Liver (tissue), 3 donors: ENCODE data around the gene ZBTB38.

ENCODE experiments used
- GABPA ChIP-seq, 2 donors: IDR thresholded peaks in 1 of 2; conservative IDR thresholded peaks in 1 of 2; 2 replicates each; pipeline ENCODE4 v1.6.1; 2016; ENCODE audit warnings: antibody characterized with exemption in 2 of 2, mild to moderate bottlenecking in 1 of 2, moderate library complexity in 1 of 2
- HNF4A ChIP-seq, 2 donors: conservative IDR thresholded peaks; 2 replicates each; pipeline ENCODE4 v1.6.1; 2016; ENCODE audit warnings: antibody characterized with exemption in 2 of 2, mild to moderate bottlenecking in 2 of 2
- HNF4G ChIP-seq: IDR thresholded peaks from 2 replicates; pipeline ENCODE4 v1.6.1; 2016; ENCODE audit warnings: antibody characterized with exemption
- JUND ChIP-seq, 2 donors: IDR thresholded peaks; 2 replicates each; pipeline ENCODE4 v1.6.1; 2016; ENCODE audit warnings: antibody characterized with exemption in 2 of 2
- NR2F2 ChIP-seq: IDR thresholded peaks from 2 replicates; pipeline ENCODE4 v1.6.1; 2016; ENCODE audit warnings: antibody characterized with exemption
- RAD21 ChIP-seq, 2 donors: IDR thresholded peaks; 2 replicates each; pipeline ENCODE4 v1.6.1; 2016; ENCODE audit warnings: antibody characterized with exemption in 2 of 2, mild to moderate bottlenecking in 2 of 2
- RXRA ChIP-seq, 2 donors: IDR thresholded peaks; 2 replicates each; pipeline ENCODE4 v1.6.1; 2017 to 2018; ENCODE audit warnings: antibody characterized with exemption in 2 of 2, mild to moderate bottlenecking in 1 of 2
- SP1 ChIP-seq: IDR thresholded peaks from 2 replicates; pipeline ENCODE4 v1.6.1; 2018; ENCODE audit warnings: antibody characterized with exemption, mild to moderate bottlenecking
- TAF1 ChIP-seq: conservative IDR thresholded peaks from 2 replicates; pipeline ENCODE4 v1.6.1; 2016; ENCODE audit warnings: antibody characterized with exemption, mild to moderate bottlenecking
- YY1 ChIP-seq: IDR thresholded peaks from 2 replicates; pipeline ENCODE4 v1.6.1; 2016; ENCODE audit warnings: antibody characterized with exemption, mild to moderate bottlenecking
- ZBTB33 ChIP-seq: IDR thresholded peaks from 2 replicates; pipeline ENCODE4 v1.6.1; 2016; ENCODE audit warnings: antibody characterized with exemption
- TF ChIP-seq, protein P1 (sequence below): fragments of 150-350 bp; IDR thresholded peaks from 2 replicates; pipeline ENCODE4 v1.5.1; 2017; ENCODE audit warnings: improper control_type of control experiment, low read depth, low read length; ENCODE audit not compliant: missing input control
- TF ChIP-seq, protein P2 (sequence below): IDR thresholded peaks from 2 replicates; pipeline ENCODE4 v1.6.1; 2016; ENCODE audit warnings: antibody characterized with exemption
- TF ChIP-seq, protein P3 (sequence below): IDR thresholded peaks from 2 replicates; pipeline ENCODE4 v1.6.1; 2016; ENCODE audit warnings: antibody characterized with exemption, mild to moderate bottlenecking
- donor health status: healthy.
- donor health status: healthy.

DNA sequence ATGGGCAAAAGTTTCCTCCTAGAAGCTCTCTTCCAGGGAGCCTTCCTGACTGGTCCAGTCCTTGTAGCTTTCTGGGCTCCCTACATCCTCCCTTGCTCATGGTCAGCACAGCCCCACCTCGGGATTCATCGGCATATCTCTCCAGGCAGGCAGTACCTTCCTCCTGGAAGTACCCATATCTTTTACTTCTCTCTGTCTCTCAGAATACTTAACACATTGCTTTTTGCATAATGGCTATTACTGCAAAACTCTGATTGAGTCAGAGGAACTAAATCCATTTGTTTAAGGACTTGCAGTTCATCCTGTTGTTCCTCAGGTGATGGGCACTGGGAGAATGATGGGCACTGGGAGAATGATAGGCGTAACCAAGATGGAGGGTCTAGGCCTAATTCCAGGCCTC, 13.8 kb upstream of the ZBTB38 start:
- TF ChIP-seq, protein P1, sequence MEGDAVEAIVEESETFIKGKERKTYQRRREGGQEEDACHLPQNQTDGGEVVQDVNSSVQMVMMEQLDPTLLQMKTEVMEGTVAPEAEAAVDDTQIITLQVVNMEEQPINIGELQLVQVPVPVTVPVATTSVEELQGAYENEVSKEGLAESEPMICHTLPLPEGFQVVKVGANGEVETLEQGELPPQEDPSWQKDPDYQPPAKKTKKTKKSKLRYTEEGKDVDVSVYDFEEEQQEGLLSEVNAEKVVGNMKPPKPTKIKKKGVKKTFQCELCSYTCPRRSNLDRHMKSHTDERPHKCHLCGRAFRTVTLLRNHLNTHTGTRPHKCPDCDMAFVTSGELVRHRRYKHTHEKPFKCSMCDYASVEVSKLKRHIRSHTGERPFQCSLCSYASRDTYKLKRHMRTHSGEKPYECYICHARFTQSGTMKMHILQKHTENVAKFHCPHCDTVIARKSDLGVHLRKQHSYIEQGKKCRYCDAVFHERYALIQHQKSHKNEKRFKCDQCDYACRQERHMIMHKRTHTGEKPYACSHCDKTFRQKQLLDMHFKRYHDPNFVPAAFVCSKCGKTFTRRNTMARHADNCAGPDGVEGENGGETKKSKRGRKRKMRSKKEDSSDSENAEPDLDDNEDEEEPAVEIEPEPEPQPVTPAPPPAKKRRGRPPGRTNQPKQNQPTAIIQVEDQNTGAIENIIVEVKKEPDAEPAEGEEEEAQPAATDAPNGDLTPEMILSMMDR = no peak
- TF ChIP-seq RXRA (IDR thresholded peaks at IDR 0.05) (no peak), SP1 (no peak), ZBTB33 (no peak), HNF4G (no peak), GABPA (IDR thresholded peaks at IDR 0.05 in 1 of 2, conservative IDR thresholded peaks at IDR 0.05 in 1 of 2) (no peak), TAF1 (no peak), HNF4A (conservative IDR thresholded peaks at IDR 0.05) (no peak), RAD21 (IDR thresholded peaks at IDR 0.05) (no peak), JUND (IDR thresholded peaks at IDR 0.05) (no peak), YY1 (no peak), NR2F2 (no peak)
- TF ChIP-seq, protein P2, sequence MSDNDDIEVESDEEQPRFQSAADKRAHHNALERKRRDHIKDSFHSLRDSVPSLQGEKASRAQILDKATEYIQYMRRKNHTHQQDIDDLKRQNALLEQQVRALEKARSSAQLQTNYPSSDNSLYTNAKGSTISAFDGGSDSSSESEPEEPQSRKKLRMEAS = no peak
- TF ChIP-seq, protein P3, sequence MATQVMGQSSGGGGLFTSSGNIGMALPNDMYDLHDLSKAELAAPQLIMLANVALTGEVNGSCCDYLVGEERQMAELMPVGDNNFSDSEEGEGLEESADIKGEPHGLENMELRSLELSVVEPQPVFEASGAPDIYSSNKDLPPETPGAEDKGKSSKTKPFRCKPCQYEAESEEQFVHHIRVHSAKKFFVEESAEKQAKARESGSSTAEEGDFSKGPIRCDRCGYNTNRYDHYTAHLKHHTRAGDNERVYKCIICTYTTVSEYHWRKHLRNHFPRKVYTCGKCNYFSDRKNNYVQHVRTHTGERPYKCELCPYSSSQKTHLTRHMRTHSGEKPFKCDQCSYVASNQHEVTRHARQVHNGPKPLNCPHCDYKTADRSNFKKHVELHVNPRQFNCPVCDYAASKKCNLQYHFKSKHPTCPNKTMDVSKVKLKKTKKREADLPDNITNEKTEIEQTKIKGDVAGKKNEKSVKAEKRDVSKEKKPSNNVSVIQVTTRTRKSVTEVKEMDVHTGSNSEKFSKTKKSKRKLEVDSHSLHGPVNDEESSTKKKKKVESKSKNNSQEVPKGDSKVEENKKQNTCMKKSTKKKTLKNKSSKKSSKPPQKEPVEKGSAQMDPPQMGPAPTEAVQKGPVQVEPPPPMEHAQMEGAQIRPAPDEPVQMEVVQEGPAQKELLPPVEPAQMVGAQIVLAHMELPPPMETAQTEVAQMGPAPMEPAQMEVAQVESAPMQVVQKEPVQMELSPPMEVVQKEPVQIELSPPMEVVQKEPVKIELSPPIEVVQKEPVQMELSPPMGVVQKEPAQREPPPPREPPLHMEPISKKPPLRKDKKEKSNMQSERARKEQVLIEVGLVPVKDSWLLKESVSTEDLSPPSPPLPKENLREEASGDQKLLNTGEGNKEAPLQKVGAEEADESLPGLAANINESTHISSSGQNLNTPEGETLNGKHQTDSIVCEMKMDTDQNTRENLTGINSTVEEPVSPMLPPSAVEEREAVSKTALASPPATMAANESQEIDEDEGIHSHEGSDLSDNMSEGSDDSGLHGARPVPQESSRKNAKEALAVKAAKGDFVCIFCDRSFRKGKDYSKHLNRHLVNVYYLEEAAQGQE = no peak
